Measurements from ENCODE around the gene MSH6. TPM values are rescaled to one million over a fixed set of nuclear protein-coding genes. Genes with fewer than 3 reads are reported as not detected.

MSH6 gene, protein sequence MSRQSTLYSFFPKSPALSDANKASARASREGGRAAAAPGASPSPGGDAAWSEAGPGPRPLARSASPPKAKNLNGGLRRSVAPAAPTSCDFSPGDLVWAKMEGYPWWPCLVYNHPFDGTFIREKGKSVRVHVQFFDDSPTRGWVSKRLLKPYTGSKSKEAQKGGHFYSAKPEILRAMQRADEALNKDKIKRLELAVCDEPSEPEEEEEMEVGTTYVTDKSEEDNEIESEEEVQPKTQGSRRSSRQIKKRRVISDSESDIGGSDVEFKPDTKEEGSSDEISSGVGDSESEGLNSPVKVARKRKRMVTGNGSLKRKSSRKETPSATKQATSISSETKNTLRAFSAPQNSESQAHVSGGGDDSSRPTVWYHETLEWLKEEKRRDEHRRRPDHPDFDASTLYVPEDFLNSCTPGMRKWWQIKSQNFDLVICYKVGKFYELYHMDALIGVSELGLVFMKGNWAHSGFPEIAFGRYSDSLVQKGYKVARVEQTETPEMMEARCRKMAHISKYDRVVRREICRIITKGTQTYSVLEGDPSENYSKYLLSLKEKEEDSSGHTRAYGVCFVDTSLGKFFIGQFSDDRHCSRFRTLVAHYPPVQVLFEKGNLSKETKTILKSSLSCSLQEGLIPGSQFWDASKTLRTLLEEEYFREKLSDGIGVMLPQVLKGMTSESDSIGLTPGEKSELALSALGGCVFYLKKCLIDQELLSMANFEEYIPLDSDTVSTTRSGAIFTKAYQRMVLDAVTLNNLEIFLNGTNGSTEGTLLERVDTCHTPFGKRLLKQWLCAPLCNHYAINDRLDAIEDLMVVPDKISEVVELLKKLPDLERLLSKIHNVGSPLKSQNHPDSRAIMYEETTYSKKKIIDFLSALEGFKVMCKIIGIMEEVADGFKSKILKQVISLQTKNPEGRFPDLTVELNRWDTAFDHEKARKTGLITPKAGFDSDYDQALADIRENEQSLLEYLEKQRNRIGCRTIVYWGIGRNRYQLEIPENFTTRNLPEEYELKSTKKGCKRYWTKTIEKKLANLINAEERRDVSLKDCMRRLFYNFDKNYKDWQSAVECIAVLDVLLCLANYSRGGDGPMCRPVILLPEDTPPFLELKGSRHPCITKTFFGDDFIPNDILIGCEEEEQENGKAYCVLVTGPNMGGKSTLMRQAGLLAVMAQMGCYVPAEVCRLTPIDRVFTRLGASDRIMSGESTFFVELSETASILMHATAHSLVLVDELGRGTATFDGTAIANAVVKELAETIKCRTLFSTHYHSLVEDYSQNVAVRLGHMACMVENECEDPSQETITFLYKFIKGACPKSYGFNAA (N-terminal part only)
- 34.4 and 57.9 TPM in 2 replicates for total RNA-seq

DNA sequence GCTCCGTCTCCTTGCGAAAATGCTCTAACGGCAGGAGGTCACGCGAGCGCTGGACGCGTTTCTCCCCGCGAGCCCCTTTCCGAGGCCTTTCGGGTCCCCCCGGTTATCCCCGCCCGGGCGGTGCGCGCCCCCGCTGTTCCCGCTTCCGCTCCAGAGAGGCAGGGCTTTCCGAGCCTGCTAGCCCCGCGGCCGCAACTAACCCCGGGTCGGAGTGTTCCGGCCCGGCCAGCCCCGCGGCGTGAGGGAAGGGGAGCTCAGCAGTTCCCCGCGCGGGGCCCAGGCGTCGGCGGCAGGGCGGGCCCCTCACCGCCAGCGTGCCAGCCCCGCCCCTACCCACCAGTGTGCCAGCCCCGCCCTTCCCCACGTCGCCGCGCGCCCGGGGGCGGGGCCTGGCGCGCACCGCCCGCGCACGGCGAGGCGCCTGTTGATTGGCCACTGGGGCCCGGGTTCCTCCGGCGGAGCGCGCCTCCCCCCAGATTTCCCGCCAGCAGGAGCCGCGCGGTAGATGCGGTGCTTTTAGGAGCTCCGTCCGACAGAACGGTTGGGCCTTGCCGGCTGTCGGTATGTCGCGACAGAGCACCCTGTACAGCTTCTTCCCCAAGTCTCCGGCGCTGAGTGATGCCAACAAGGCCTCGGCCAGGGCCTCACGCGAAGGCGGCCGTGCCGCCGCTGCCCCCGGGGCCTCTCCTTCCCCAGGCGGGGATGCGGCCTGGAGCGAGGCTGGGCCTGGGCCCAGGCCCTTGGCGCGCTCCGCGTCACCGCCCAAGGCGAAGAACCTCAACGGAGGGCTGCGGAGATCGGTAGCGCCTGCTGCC, at the start of gene MSH6:
TSS of gene MSH6 (plus strand) at position 475 of the 815 bp plus-strand sequence. CDS start at position 564, 89 bp downstream.

Other genes with a start within 250 kb of the MSH6 start
- not detected in 2 replicates for gene KCNK12, start 212.2 kb upstream of the MSH6 start, total RNA-seq
- gene FBXO11, start 123.4 kb downstream of the MSH6 start, total RNA-seq, result 25.1 and 29.0 TPM in 2 replicates

Measured in hair follicular keratinocyte (primary cell).